Activated CD8-positive, alpha-beta memory T cell treated with anti-CD3 and anti-CD28 coated beads, Interleukin-2, amount 10 ng/mL, durations not matched to agents 7 days and 5 days (primary cell): ENCODE data around the gene ABHD6. TPM values are rescaled to one million over a fixed set of nuclear protein-coding genes. Genes with fewer than 3 reads are reported as not detected.
"Not testable (repeated sequence)": the region's sequence is repeated elsewhere in the genome, so short reads cannot be mapped to it uniquely, and the experiment has no call there.

Source experiments
- ATAC-seq: fragments of 150-1000 bp; cut with Tn5 transposase; one replicate; pipeline ENCODE4 v1.10.0; 2021; ENCODE audit warnings: moderate library complexity
- CTCF ChIA-PET: fragments of 350-600 bp; sonication (Branson Sonifier 250); formaldehyde crosslinking; loops from one replicate; lab custom pipeline; 2021; ENCODE audit warnings: antibody characterized with exemption; lab: Charles Lee
- DNase-seq: peaks from one replicate; pipeline ENCODE4 v3.0.0-alpha.2; 2020
- H3K27ac Mint-ChIP-seq: one replicate; pipeline ENCODE4 v1.8.0; 2021; ENCODE audit warnings: mild to moderate bottlenecking, mixed read lengths
- H3K27me3 Mint-ChIP-seq: one replicate; pipeline ENCODE4 v1.8.0; 2021; ENCODE audit warnings: mixed read lengths
- H3K36me3 Mint-ChIP-seq: one replicate; pipeline ENCODE4 v1.8.0; 2021; ENCODE audit warnings: mild to moderate bottlenecking, mixed read lengths
- H3K4me1 Mint-ChIP-seq: one replicate; pipeline ENCODE4 v1.8.0; 2021; ENCODE audit warnings: mixed read lengths
- H3K4me3 Mint-ChIP-seq: one replicate; pipeline ENCODE4 v1.8.0; 2021; ENCODE audit warnings: mild to moderate bottlenecking, moderate library complexity, mixed read lengths
- H3K9me3 Mint-ChIP-seq: one replicate; pipeline ENCODE4 v1.8.0; 2022; ENCODE audit warnings: low read depth, mixed read lengths
- total RNA-seq, 2 experiments: library from RNA; stranded (reverse); gene quantifications; one replicate each; pipeline ENCODE4 v1.2.3, GENCODE V29; 2021

The ABHD6 gene
- total RNA-seq, 2 experiments from 2014 or later = 5.0 to 7.3 TPM

DNA sequence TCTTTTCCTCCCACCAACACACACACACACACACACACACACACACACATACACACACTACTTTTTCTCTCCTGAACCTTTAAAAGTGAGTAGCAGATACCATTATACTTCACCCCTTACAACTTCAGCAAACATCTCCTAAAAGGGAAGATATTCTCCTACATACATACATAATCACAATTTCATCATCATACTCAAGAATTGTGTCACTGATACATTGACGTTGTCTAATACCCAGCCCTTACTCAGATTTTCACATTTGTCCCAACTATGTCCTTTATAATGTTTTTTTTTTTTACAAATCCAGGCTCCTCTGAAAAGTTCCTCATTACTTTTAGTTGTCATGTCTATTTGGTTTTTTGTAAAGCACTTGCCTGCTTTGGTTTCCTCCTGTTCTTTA is 18.5 kb downstream of the ABHD6 start:
- ATAC-seq (no peak), DNase-seq (no peak)
- H3K27me3 Mint-ChIP-seq = no peaks in the 10 kb centered on the region
- H3K9me3 Mint-ChIP-seq = no peaks in the 10 kb centered on the region
- H3K27ac Mint-ChIP-seq = no peak overlapping the region
- no peak overlapping the region for H3K4me3 Mint-ChIP-seq
- H3K4me1 Mint-ChIP-seq = peaks cover 27% of the 10 kb centered on the region
- H3K36me3 Mint-ChIP-seq = no peaks in the 10 kb centered on the region
- CTCF ChIA-PET = no interaction called here

DNA sequence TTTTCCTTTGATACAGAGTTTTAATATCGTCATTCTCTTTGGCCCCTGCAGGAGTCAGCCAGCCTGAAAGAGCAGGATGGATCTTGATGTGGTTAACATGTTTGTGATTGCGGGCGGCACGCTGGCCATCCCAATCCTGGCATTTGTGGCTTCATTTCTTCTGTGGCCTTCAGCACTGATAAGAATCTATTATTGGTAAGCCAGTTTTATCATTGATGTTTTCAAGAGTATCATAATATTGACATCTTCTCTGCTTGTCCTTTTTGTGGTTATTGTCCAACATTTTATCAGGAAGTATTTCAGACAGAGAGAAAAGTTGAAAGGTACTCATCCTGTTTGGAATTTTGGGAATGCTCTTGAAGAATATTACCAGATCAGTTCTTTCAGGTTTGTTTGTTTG is 18.9 kb downstream of the ABHD6 start:
- peaks cover 27% of the 10 kb centered on the region for H3K4me1 Mint-ChIP-seq
- CTCF ChIA-PET = no interaction called here
- H3K27ac Mint-ChIP-seq = no peak overlapping the region
- no peaks in the 10 kb centered on the region for H3K36me3 Mint-ChIP-seq
- no peaks in the 10 kb centered on the region for H3K9me3 Mint-ChIP-seq
- no peak for ATAC-seq
- H3K4me3 Mint-ChIP-seq = no peak overlapping the region
- DNase-seq = no peak
- no peaks in the 10 kb centered on the region for H3K27me3 Mint-ChIP-seq

DNA sequence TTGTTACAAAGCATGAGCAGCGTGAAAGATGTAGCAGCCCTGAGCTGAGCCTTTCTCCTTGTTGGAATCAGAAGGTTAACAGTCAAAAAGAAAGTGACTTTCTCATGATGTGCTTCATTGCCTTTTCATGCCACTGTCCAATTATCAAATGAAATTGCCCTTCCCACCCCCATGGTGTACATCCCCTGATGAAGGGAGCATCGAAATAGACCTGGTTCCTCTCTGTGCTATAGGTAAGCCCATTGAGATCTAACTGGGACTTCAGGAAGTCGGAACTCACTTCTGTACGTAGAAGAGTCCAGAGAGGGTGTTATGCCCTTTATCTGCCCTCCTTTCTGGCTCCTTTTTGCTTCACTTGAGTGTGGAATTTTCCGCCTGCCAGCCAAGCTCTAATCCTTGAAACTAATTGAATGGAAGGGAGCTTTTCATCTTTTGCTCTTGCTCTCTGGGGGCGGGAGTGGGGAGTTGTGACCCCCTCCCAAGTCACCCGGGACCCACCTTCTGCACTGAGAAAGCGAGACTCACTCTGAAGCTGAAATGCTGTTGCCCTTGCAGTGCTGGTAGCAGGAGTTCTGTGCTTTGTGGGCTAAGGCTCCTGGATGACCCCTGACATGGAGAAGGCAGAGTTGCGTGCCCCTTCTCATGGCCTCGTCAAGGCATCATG is 20.9 kb downstream of the ABHD6 start:
- no peaks in the 10 kb centered on the region for H3K36me3 Mint-ChIP-seq
- CTCF ChIA-PET = interaction anchor here (1.4 kb wide), 1 partner anchor 41 kb away, joined by 3 read pairs; no protein-coding TSS in a partner anchor
- H3K27me3 Mint-ChIP-seq = no peaks in the 10 kb centered on the region
- DNase-seq (no peak), ATAC-seq (no peak)
- H3K9me3 Mint-ChIP-seq = no peaks in the 10 kb centered on the region
- no peak overlapping the region for H3K27ac Mint-ChIP-seq
- H3K4me3 Mint-ChIP-seq = no peak overlapping the region
- peaks cover 14% of the 10 kb centered on the region for H3K4me1 Mint-ChIP-seq

DNA sequence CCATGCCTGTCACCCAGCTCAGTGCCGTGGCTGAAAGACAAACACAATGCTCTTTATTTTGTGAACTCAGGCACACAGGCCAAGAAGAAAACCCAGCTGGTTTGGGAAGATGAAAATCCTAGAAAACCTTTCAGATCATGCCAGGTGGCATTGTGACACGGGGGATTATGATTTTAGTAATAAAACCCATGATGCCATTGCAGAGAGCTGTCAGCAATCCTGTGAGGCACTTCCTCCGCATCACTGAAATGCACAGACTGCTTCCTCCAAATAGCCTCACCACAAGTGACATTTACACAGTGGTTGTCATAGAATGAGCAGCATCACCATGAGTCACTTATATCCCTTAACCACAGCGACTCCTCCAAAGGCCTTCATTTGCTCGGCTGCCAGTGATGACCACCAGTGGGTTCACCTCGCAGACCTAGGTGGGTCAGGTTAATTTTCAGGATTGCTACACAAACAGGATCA is 22.7 kb downstream of the ABHD6 start:
- DNase-seq (peak; percentile 67), ATAC-seq (peak; percentile 92)
- H3K9me3 Mint-ChIP-seq = no peaks in the 10 kb centered on the region
- H3K27me3 Mint-ChIP-seq = no peaks in the 10 kb centered on the region
- peak overlapping the region; percentile 27 for H3K27ac Mint-ChIP-seq
- no peaks in the 10 kb centered on the region for H3K36me3 Mint-ChIP-seq
- peaks cover 14% of the 10 kb centered on the region for H3K4me1 Mint-ChIP-seq
- CTCF ChIA-PET = no interaction called here
- H3K4me3 Mint-ChIP-seq = no peak overlapping the region

DNA sequence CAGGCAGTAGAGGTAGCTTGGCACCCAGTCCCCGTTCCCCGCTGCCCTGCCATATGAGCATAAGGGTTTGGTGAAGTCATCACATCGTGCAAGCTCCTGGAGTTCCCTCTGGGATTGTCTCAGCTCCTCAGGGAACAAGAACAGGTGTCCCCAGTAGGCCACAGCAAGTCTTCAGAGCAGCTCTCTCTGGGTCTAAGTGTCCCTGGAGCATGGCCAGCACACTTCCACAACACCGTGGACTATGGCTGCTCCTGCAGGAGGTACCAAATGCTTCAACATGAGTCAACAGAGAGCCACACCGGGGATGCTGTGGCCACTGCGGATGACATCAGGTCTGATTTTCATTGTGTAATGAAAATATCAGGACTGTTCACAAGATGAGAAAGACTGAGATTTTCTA is 23.1 kb downstream of the ABHD6 start:
- CTCF ChIA-PET = interaction anchor here (0.7 to 1.1 kb wide), 3 partner anchors 45 to 292 kb away, joined by 3 read pairs; partner anchors contain the start of genes HTD2 and RPP14
- H3K27me3 Mint-ChIP-seq = no peaks in the 10 kb centered on the region
- ATAC-seq = peak; percentile 31

DNA sequence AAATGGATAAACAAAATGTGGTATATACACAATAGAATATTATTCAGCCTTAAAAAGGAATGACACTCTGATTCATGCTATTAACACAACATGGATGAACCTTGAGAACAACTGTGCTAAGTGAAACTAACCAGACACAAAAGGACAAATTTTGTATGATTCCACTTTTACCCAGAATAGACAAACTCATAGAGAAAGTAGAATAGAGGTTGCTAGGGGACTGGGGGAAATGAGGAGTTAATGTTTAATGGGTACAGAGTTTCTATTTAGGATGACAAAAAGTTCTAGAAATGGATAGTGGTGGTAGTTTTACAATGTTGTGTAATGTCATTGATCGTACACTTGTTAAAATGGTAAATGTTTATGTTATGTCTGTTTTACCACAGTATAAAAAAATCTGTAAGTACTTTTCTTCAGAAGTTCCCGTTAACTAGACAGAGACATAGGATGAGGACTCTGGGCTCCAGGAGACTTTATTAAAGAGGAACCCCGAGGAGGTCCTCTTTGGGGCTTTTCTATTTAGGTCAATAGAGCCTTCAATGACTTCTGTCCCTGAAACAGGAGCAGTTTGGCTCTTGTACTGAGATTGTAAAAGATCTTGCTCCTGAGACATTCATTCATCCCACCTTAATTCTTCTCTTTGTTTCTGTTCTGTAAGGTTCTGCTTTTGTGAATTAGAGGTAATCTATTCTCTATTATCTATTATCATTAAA is 24.5 kb downstream of the ABHD6 start:
- no peaks in the 10 kb centered on the region for H3K9me3 Mint-ChIP-seq
- H3K27me3 Mint-ChIP-seq = no peaks in the 10 kb centered on the region

More for the DNA sequence above, 23.1 kb downstream of the ABHD6 start:
- no peak overlapping the region for H3K4me3 Mint-ChIP-seq
- peaks cover 14% of the 10 kb centered on the region for H3K4me1 Mint-ChIP-seq
- no peak overlapping the region for H3K27ac Mint-ChIP-seq
- no peaks in the 10 kb centered on the region for H3K36me3 Mint-ChIP-seq
- no peaks in the 10 kb centered on the region for H3K9me3 Mint-ChIP-seq
- no peak for DNase-seq

DNA sequence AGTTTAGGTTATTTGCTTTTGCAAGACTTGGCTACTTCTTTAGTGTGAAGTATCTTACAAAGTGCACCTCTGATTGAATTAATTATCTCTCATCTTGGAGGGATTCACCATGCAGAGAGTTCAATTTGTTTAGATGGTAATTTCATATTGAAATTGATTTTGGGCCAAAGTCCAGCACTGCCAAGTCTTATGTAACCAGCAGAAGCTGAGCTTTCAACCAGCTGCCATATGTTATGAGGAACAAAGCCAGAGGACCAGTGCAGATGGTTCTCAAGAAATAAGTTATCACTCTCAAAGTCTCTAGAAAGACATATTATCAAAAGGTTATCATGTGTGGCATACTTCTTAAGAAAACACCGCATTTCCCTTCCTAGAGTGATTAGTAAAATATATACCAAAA is 29.0 kb downstream of the ABHD6 start:
- CTCF ChIA-PET = no interaction called here
- DNase-seq = no peak
- Mint-ChIP-seq H3K9me3 (no peaks in the 10 kb centered on the region), H3K4me3 (no peak overlapping the region), H3K4me1 (no peaks in the 10 kb centered on the region), H3K27me3 (no peaks in the 10 kb centered on the region), H3K36me3 (peaks cover 2% of the 10 kb centered on the region), H3K27ac (no peak overlapping the region)
- ATAC-seq = no peak

More for the DNA sequence above, 24.5 kb downstream of the ABHD6 start:
- DNase-seq (no peak), ATAC-seq (no peak)
- Mint-ChIP-seq H3K4me3 (no peak overlapping the region), H3K36me3 (no peaks in the 10 kb centered on the region), H3K4me1 (peaks cover 14% of the 10 kb centered on the region), H3K27ac (no peak overlapping the region)
- CTCF ChIA-PET = interaction anchor here (1.1 kb wide), 1 partner anchor 44 kb away, joined by 3 read pairs; the partner anchor contains the start of genes HTD2 and RPP14

DNA sequence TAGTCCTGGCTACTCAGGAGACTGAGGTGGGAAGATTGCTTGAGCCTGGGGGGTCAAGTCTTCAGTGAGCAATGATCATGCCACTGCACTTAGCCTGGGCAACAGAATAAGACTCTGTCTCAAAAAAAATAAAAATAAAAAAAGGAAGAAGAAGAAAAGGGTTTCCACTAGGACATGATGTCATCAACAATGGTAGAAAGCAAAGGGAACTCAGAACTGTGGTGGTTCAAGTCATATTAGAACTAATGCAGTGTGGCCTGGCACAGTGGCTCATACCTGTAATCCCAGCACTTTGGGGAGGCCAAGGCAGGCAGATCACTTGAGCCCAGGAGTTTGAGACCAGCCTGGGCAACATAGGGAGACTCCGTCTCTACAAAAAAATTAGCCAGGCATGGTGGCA is 30.0 kb downstream of the ABHD6 start:
- H3K9me3 Mint-ChIP-seq, H3K27ac Mint-ChIP-seq, H3K4me3 Mint-ChIP-seq, ATAC-seq, H3K4me1 Mint-ChIP-seq, CTCF ChIA-PET, H3K27me3 Mint-ChIP-seq, DNase-seq, H3K36me3 Mint-ChIP-seq: not testable (repeated sequence)

DNA sequence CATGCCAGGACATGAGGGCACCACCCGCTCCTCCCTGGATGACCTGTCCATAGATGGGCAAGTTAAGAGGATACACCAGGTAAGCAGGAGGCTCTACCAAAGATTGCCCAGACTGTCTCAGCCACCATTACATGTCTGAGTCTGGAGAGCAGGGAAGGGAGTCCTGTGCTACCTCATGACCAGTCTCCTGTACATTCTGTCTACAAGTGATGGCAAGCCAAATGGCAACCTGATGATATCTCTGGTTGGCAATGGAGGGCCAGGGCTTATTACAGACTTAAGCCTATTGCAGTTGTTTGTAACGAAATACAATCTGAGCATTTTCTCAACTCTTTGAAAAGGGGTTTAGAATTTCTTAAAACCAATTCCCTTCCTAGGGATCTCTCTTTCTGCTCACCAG is 31.8 kb downstream of the ABHD6 start:
- Mint-ChIP-seq H3K27ac (no peak overlapping the region), H3K36me3 (peaks cover 5% of the 10 kb centered on the region), H3K27me3 (no peaks in the 10 kb centered on the region), H3K9me3 (no peaks in the 10 kb centered on the region), H3K4me1 (peaks cover 8% of the 10 kb centered on the region), H3K4me3 (no peak overlapping the region)
- CTCF ChIA-PET = no interaction called here
- ATAC-seq (no peak), DNase-seq (no peak)

DNA sequence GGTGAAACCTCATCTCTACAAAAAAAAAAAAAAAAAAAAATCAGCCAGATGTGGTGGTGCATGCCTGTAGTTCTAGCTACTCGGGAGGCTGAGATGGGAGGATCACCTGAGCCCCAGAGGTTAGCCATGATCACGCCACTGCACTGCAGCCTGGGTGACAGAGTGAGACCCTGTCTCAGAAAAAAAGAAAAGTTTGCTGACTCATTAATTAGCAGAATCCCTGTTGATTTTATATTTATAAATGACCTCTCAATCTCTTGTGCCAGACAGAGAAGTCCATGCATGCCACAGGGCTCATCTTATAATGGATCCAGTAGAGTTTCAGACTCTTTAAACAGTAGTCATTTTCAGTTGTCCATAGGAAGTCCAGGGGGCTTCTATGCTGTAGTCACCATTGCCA is 32.9 kb downstream of the ABHD6 start:
- Mint-ChIP-seq H3K4me3 (no peak overlapping the region), H3K4me1 (peaks cover 8% of the 10 kb centered on the region), H3K9me3 (no peaks in the 10 kb centered on the region), H3K27ac (no peak overlapping the region), H3K36me3 (peaks cover 9% of the 10 kb centered on the region), H3K27me3 (no peaks in the 10 kb centered on the region)
- CTCF ChIA-PET = interaction anchor here (1.0 to 1.4 kb wide), 2 partner anchors 12 to 33 kb away, joined by 3 to 5 read pairs; partner anchors contain the start of gene ABHD6
- ATAC-seq (no peak), DNase-seq (no peak)

DNA sequence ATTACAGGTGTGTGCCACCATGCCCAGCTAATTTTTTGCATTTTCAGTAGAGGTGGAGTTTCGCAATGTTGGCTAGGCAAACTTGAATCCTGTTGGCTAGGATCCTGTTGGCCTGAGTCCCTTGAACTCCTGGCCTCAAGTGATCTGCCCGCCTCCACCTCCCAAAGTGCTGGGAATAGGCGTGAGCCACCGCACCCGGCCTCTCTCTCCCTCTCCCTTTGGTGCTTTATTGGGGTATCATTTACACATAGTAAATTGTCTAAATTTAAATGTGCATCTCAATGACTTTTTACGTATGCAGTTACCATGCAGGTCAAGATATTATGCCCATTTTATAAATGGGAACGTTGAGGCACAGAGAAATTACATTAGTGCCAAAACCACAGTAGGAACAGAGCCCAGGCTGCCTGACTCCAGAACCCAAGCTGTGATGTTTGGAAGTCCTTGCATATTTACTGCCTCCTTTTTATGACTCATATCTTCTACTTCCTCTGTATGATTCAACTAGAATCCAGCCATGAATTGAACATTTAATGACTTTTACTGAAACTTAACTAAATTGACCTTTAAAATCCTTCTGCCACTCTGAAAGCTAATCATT is 34.4 kb downstream of the ABHD6 start:
- Mint-ChIP-seq H3K9me3 (no peaks in the 10 kb centered on the region), H3K4me1 (peaks cover 8% of the 10 kb centered on the region), H3K4me3 (no peak overlapping the region), H3K27me3 (no peaks in the 10 kb centered on the region), H3K27ac (peak overlapping the region; percentile 45), H3K36me3 (peaks cover 15% of the 10 kb centered on the region)
- CTCF ChIA-PET = interaction anchor here (1.4 to 2.1 kb wide), 2 partner anchors 34 kb away, joined by 5 read pairs; partner anchors contain the start of genes ABHD6, HTD2 and RPP14
- ATAC-seq (peak; percentile 42), DNase-seq (no peak)

DNA sequence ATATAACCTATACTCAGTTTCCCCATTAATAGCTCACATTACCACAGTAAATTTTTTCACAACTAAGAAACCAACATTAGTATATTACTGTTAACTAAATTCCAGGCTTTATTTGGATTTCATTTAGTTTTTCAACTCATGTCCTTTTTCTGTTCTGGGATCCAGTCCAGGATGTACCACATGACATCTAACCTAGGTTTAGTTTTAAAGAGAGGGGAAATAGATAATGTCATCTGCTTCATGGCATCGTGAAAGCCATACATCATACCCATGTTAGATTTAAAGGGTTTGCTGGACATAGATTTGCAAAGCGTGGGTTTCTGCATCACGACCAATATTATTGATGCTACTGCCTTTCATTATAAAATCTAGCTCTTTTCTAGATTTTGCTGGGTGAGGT is 35.3 kb downstream of the ABHD6 start:
- Mint-ChIP-seq H3K4me1 (peaks cover 8% of the 10 kb centered on the region), H3K9me3 (no peaks in the 10 kb centered on the region), H3K27me3 (no peaks in the 10 kb centered on the region), H3K4me3 (no peak overlapping the region), H3K27ac (no peak overlapping the region), H3K36me3 (peaks cover 15% of the 10 kb centered on the region)
- DNase-seq = no peak
- CTCF ChIA-PET = interaction anchor here (0.6 to 2.1 kb wide), 3 partner anchors 33 to 1202 kb away, joined by 3 to 5 read pairs (median 4); partner anchors contain the start of genes HTD2 and RPP14
- ATAC-seq = no peak

DNA sequence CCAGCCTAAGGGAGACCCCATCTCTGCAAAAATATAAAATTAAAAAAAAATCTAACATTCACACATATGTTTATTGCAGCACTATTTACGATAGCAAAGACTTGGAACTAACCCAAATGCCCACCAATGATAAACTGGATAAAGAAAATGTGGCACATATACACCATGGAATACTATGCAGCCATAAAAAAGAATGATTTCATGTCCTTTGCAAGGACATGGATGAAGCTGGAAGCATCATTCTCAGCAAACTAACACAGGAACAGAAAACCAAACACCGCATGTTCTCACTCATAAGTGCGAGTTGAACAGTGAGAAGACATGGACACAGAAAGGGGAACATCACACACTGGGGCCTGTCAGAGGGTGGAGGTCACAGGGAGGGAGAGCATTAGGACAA is 35.8 kb downstream of the ABHD6 start:
- not testable (repeated sequence) for H3K27me3 Mint-ChIP-seq, H3K4me3 Mint-ChIP-seq, ATAC-seq, H3K27ac Mint-ChIP-seq, H3K4me1 Mint-ChIP-seq, DNase-seq, H3K9me3 Mint-ChIP-seq
- peaks cover 13% of the 10 kb centered on the region for H3K36me3 Mint-ChIP-seq
- CTCF ChIA-PET = interaction anchor here (0.9 to 2.1 kb wide), 2 partner anchors 32 to 96 kb away, joined by 4 to 5 read pairs; partner anchors contain the start of genes HTD2 and RPP14
